DMS 273 (cell line): ENCODE results near the gene SCYL1.
A peak's percentile ranks its signal among the peaks of the same experiment; 100 is the strongest.
"Not testable (repeated sequence)": the region's sequence is repeated elsewhere in the genome, so short reads cannot be mapped to it uniquely, and the experiment has no call there.

Experiments used
- DNase-seq: peaks from one replicate; lab custom pipeline; 2025; ENCODE audit not compliant: unreplicated experiment; lab: John Stamatoyannopoulos, UW

The SCYL1 gene

GRCh38 chr11:65504674-65505465 lies 20.0 kb upstream of the SCYL1 start:
- no peak for DNase-seq

- no peak for DNase-seq
Observed at GRCh38 chr11:65505466-65506289, 19.2 kb upstream of the SCYL1 start.

- DNase-seq, result no peak
Observed at GRCh38 chr11:65506290-65506771, 18.6 kb upstream of the SCYL1 start.

GRCh38 chr11:65506772-65507505 lies 17.9 kb upstream of the SCYL1 start:
- DNase-seq, result peak; percentile 96

GRCh38 chr11:65512311-65512710 lies 12.6 kb upstream of the SCYL1 start:
- not testable (repeated sequence) for DNase-seq

- no peak for DNase-seq
Observed at GRCh38 chr11:65516135-65516968, 8.5 kb upstream of the SCYL1 start.

- DNase-seq, result not testable (repeated sequence)
Observed at GRCh38 chr11:65518941-65519549, 5.8 kb upstream of the SCYL1 start.

- DNase-seq, result not testable (repeated sequence)
Observed at GRCh38 chr11:65521777-65522521, 2.9 kb upstream of the SCYL1 start.

- not testable (repeated sequence) for DNase-seq
Observed at GRCh38 chr11:65522718-65523630, 1.9 kb upstream of the SCYL1 start.

- not testable (repeated sequence) for DNase-seq
Observed at GRCh38 chr11:65523631-65523968, 1.3 kb upstream of the SCYL1 start.

GRCh38 chr11:65524014-65524740 lies 706 bp upstream of the SCYL1 start:
- DNase-seq, result no peak

GRCh38 chr11:65525546-65526480 lies 930 bp downstream of the SCYL1 start:
- no peak for DNase-seq

GRCh38 chr11:65526744-65527143 lies 1.9 kb downstream of the SCYL1 start:
- DNase-seq, result no peak

- no peak for DNase-seq
Observed at GRCh38 chr11:65528819-65529350, 4.0 kb downstream of the SCYL1 start.

- DNase-seq, result no peak
Observed at GRCh38 chr11:65529475-65530156, 4.7 kb downstream of the SCYL1 start.

GRCh38 chr11:65530157-65530496 lies 5.2 kb downstream of the SCYL1 start:
- no peak for DNase-seq
